ENCODE measurements around the gene HEATR5A.

HEATR5A gene

GRCh38 chr14:31326111-31326510, 94.2 kb downstream of the HEATR5A start:
- Histone ChIP-seq H3K4me3 (replicated peaks; ENCODE audit: low read depth, low read length) (no peak overlapping the region), H3K27me3 (replicated peaks; ENCODE audit: control insufficient read depth, insufficient read depth, low read length) (no peaks in the 10 kb centered on the region), H3K36me3 (ENCODE audit: control insufficient read depth, insufficient read depth, low read length) (no peaks in the 10 kb centered on the region)
- DNase-seq (ENCODE audit: extremely low read depth, insufficient read length): no peak
- TF ChIP-seq CTCF (IDR thresholded peaks at IDR 0.05; ENCODE audit: insufficient read depth, low read length, poor library complexity, severe bottlenecking): no peak

DNA sequence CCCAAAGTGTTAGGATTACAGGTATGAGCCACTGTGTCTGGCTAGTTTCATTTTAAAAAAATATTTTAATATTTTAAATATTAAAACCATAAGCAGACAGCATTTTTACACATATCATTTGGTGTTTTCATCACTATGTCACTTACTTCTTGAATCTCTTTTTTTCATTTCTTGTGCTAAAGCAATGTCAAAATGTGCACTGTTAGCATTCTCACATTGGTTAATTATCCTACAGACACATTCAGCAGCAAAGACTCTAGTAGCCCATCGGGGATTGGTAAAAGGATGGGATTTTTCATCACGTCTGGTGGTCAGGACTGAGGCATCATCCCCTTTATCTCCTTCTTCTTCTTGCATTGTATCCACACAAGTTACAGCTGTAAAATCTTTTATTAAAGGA, 96.9 kb downstream of the HEATR5A start:
- no peak for TF ChIP-seq CTCF (IDR thresholded peaks at IDR 0.05; ENCODE audit: insufficient read depth, low read length, poor library complexity, severe bottlenecking)
- no peak for DNase-seq (ENCODE audit: extremely low read depth, insufficient read length)
- H3K36me3 ChIP-seq (ENCODE audit: control insufficient read depth, insufficient read depth, low read length): no peaks in the 10 kb centered on the region
- no peaks in the 10 kb centered on the region for H3K27me3 ChIP-seq (replicated peaks; ENCODE audit: control insufficient read depth, insufficient read depth, low read length)
- no peak overlapping the region for H3K4me3 ChIP-seq (replicated peaks; ENCODE audit: low read depth, low read length)

GRCh38 chr14:31320922-31321766, 99.2 kb downstream of the HEATR5A start:
- H3K27me3 ChIP-seq (replicated peaks; ENCODE audit: control insufficient read depth, insufficient read depth, low read length): no peaks in the 10 kb centered on the region
- no peak for TF ChIP-seq CTCF (IDR thresholded peaks at IDR 0.05; ENCODE audit: insufficient read depth, low read length, poor library complexity, severe bottlenecking)
- DNase-seq (ENCODE audit: extremely low read depth, insufficient read length): no peak
- no peak overlapping the region for H3K4me3 ChIP-seq (replicated peaks; ENCODE audit: low read depth, low read length)
- no peaks in the 10 kb centered on the region; the same call in 1 of the 2 replicates for H3K36me3 ChIP-seq (ENCODE audit: control insufficient read depth, insufficient read depth, low read length)

GRCh38 chr14:31320216-31320615, 100.1 kb downstream of the HEATR5A start:
- no peak for TF ChIP-seq CTCF (IDR thresholded peaks at IDR 0.05; ENCODE audit: insufficient read depth, low read length, poor library complexity, severe bottlenecking)
- H3K4me3 ChIP-seq (replicated peaks; ENCODE audit: low read depth, low read length): no peak overlapping the region
- H3K36me3 ChIP-seq (ENCODE audit: control insufficient read depth, insufficient read depth, low read length): no peaks in the 10 kb centered on the region; the same call in 1 of the 2 replicates
- no peak for DNase-seq (ENCODE audit: extremely low read depth, insufficient read length)
- H3K27me3 ChIP-seq (replicated peaks; ENCODE audit: control insufficient read depth, insufficient read depth, low read length): no peaks in the 10 kb centered on the region

GRCh38 chr14:31319701-31320100, 100.6 kb downstream of the HEATR5A start:
- H3K36me3 ChIP-seq (ENCODE audit: control insufficient read depth, insufficient read depth, low read length): no peaks in the 10 kb centered on the region; the same call in 1 of the 2 replicates
- H3K27me3 ChIP-seq (replicated peaks; ENCODE audit: control insufficient read depth, insufficient read depth, low read length): no peaks in the 10 kb centered on the region
- DNase-seq (ENCODE audit: extremely low read depth, insufficient read length): no peak
- no peak for TF ChIP-seq CTCF (IDR thresholded peaks at IDR 0.05; ENCODE audit: insufficient read depth, low read length, poor library complexity, severe bottlenecking)
- no peak overlapping the region for H3K4me3 ChIP-seq (replicated peaks; ENCODE audit: low read depth, low read length)
